A549 treated with dexamethasone at 1 μM for 4 hours (cell line): ENCODE data around the gene DCXR. TPM values are rescaled to one million over a fixed set of nuclear protein-coding genes. Genes with fewer than 3 reads are reported as not detected.

Experiments
- total RNA-seq: library from RNA; stranded (reverse); fragments of 200-300 nt; extraction: Qiagen RNA extraction; gene quantifications from 5 replicates; pipeline ENCODE4 v1.2.3, GENCODE V29; 2022

The DCXR gene
- total RNA-seq: 67.6 to 94.3 TPM (median 88.7 TPM) in 5 replicates

GRCh38 chr17:82037092-82037888, at the start of gene DCXR:
DCXR (minus strand) TSS chr17:82037697; CDS start chr17:82037682, 15 bp downstream.

GRCh38 chr17:82065638-82066303, 28.3 kb upstream of the DCXR start, which contains the start of gene DUS1L:
DUS1L (minus strand) TSS chr17:82065804; CDS start chr17:82065059, 745 bp downstream.

GRCh38 chr17:82051776-82052637, 14.5 kb upstream of the DCXR start, which contains the start of the genes GPS1 and RFNG:
GPS1 (plus strand) TSS chr17:82051898; CDS start chr17:82051932, 34 bp downstream.
RFNG (minus strand) TSS chr17:82051811; CDS start chr17:82051766, 45 bp downstream.

GRCh38 chr17:82031303-82031884, 6.1 kb downstream of the DCXR start, which contains the start of gene RAC3:
RAC3 (plus strand) TSS chr17:82031678; CDS start chr17:82031762, 84 bp downstream.

GRCh38 chr17:82022981-82023446, 14.5 kb downstream of the DCXR start, which contains the start of gene LRRC45:
LRRC45 (plus strand) TSS chr17:82023305; CDS start chr17:82023644, 339 bp downstream.

DNA sequence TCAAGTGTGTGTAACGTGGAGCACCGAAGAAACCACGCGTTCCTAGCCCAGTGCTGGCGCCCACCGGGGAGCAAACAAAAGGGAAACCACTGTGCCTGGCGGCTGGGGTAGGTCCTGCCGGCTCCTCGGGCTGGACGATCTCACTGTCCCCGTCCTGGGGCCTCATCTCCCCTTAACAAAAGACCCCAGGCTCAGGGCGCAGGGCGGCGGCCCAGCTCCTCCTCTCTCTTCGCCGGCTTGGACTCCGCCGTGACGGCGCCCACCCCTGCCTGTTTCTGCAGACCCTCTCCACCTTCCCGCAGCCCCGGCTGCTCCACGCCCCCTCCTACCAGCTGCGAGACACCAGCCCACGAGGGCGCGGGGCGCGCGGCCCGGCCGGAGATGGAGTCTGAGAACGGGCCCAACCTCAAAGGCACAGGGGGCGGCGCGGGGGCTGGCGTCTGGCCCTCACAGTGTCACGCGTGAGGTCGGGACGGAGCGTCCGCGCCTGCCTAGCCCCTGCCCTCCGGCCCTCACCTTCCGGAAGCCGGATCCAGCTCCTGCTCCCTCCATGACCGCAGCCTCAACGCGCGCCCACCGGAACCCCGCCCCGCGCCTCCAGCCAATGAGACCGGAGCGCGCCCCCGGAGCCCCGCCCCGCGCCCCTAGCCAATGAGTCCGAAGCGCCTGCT, 15.1 kb downstream of the DCXR start, which contains the start of gene CENPX:
TSS of gene CENPX (minus strand) at position 569 of the 671 bp plus-strand sequence. CDS start at position 552, 17 bp downstream.

Other genes starting within 250 kb of the DCXR start
- 0.08 to 0.56 TPM (median 0.33 TPM) in 5 replicates for gene GCGR, start 233.5 kb downstream of the DCXR start, total RNA-seq
- 81.7 to 100 TPM (median 89.2 TPM) in 5 replicates for gene MCRIP1, start 204.4 kb downstream of the DCXR start, total RNA-seq
- gene PPP1R27, start 202.6 kb downstream of the DCXR start, total RNA-seq: 0.19 to 0.42 TPM (median 0.27 TPM) in 5 replicates
- 735 to 768 TPM (median 746 TPM) in 5 replicates for gene P4HB, start 177.2 kb downstream of the DCXR start, total RNA-seq
- gene ARHGDIA, start 166.4 kb downstream of the DCXR start, total RNA-seq: 587 to 631 TPM (median 602 TPM) in 5 replicates
- 182 to 229 TPM (median 212 TPM) in 5 replicates for gene ALYREF, start 146.1 kb downstream of the DCXR start, total RNA-seq
- gene ANAPC11, start 146.0 kb downstream of the DCXR start, total RNA-seq: 198 to 216 TPM (median 207 TPM) in 5 replicates
- gene NPB, start 135.5 kb downstream of the DCXR start, total RNA-seq: 0.34 to 0.63 TPM (median 0.62 TPM) in 5 replicates
- gene PCYT2, start 126.3 kb downstream of the DCXR start, total RNA-seq: 13.7 to 17.4 TPM (median 16.1 TPM) in 5 replicates
- 27.2 to 42.5 TPM (median 37.4 TPM) in 5 replicates for gene SIRT7, start 119.5 kb downstream of the DCXR start, total RNA-seq
- gene MAFG, start 110.0 kb downstream of the DCXR start, total RNA-seq: 19.5 to 29.0 TPM (median 25.9 TPM) in 5 replicates
- 59.9 to 84.2 TPM (median 83.7 TPM) in 5 replicates for gene PYCR1, start 100.4 kb downstream of the DCXR start, total RNA-seq
- gene MYADML2, start 90.5 kb downstream of the DCXR start, total RNA-seq: not detected in 5 replicates
- 0.20 to 0.44 TPM (median 0.31 TPM) in 5 replicates for gene NOTUM, start 76.5 kb downstream of the DCXR start, total RNA-seq
- 17.1 to 25.9 TPM (median 24.4 TPM) in 5 replicates for gene ASPSCR1, start 60.1 kb downstream of the DCXR start, total RNA-seq
- 145 to 169 TPM (median 152 TPM) in 5 replicates for gene CENPX, start 14.8 kb downstream of the DCXR start, total RNA-seq
- 6.6 to 14.0 TPM (median 12.5 TPM) in 5 replicates for gene LRRC45, start 14.4 kb downstream of the DCXR start, total RNA-seq
- gene RAC3, start 6.0 kb downstream of the DCXR start, total RNA-seq: 26.3 to 41.3 TPM (median 39.9 TPM) in 5 replicates
- gene RFNG, start 14.1 kb upstream of the DCXR start, total RNA-seq: 16.9 to 23.8 TPM (median 22.2 TPM) in 5 replicates
- gene GPS1, start 14.2 kb upstream of the DCXR start, total RNA-seq: 98.9 to 142 TPM (median 133 TPM) in 5 replicates
- 71.1 to 133 TPM (median 117 TPM) in 5 replicates for gene DUS1L, start 28.1 kb upstream of the DCXR start, total RNA-seq
- 86.5 to 156 TPM (median 150 TPM) in 5 replicates for gene FASN, start 60.5 kb upstream of the DCXR start, total RNA-seq
- 16.5 to 28.0 TPM (median 23.8 TPM) in 5 replicates for gene CCDC57, start 175.1 kb upstream of the DCXR start, total RNA-seq
- gene SLC16A3, start 191.3 kb upstream of the DCXR start, total RNA-seq: 122 to 172 TPM (median 152 TPM) in 5 replicates
- gene CSNK1D, start 236.0 kb upstream of the DCXR start, total RNA-seq: 191 to 263 TPM (median 245 TPM) in 5 replicates